GM18520 (cell line): ENCODE results near the gene ABCA2.
A peak's percentile ranks its signal among the peaks of the same experiment; 100 is the strongest.

ENCODE experiments used
- ATAC-seq: cut with Tn5 transposase; IDR thresholded peaks from one replicate; pipeline ENCODE4 v1.9.1; 2021; ENCODE audit not compliant: unreplicated experiment

Gene ABCA2

GRCh38 chr9:137030538-137031527, 2.8 kb upstream of the ABCA2 start:
- no peak for ATAC-seq

- ATAC-seq = no peak
Observed at GRCh38 chr9:137030006-137030405, 2.0 kb upstream of the ABCA2 start.

GRCh38 chr9:137029058-137029936, 1.3 kb upstream of the ABCA2 start:
- no peak for ATAC-seq

DNA sequence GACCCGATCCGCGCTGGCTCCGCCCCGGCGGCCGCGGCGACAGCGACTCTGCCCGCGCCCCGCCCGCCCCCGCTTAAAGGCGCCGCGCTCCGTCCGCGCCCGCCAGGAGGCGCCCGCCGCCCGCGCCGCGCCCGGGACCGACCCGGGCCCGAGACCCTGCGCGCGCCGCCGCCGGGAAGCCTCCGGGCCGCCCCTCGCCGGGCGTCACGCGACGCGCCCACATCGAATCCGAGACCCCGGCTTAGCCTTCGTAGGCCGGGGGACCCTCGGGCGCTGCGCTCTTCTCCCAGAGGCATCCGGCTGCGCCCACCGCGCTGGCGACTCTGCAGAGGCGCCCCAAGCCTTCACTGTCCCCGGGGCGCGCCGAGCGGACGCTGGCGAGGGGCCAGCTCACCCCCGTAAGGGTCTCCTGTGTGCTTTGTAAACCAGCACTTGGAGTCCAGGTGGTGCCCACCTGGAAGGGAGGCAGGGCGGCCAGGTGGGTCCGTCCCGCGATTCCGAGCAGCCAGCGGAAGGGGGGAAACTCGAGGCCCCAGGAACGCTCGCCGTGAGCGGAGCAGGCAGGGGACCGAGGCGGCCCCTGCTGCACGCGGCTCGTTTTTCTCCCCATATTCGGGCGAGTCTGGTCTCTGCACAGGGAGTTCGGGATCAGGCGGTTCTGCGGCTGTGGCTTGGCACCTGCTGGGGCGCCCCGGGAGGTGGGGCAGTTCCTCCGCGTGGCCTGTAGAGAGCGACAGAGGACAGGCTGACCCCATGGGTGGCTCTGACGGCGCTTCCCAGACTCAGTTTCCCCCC, 423 bp upstream of the ABCA2 start:
- ATAC-seq = peak; percentile 35

GRCh38 chr9:137026828-137027227, 1.2 kb downstream of the ABCA2 start:
- ATAC-seq = no peak

GRCh38 chr9:137026384-137026783, 1.7 kb downstream of the ABCA2 start:
- no peak for ATAC-seq

DNA sequence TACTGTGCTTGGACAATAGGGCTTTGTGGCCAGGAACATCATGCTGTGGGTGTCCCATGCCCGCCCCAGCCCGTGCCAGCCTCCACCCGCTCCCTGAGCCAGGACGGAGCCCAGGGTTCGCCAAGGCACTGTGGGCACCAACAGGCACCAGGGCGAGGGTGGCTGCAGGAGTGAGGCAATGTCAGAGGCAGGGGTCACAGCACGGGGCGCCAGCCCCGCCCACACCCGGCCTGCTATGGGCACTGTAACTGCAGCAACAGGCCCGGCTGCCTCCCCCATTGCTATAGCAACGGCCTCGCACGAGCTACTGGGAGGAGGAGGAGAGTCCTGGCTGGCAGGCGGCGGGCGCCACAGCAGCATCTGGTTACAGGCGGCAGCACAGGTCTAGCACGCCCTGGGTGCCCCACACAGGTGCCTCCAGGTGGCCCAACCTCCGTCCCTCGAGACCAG, 2.5 kb downstream of the ABCA2 start:
- no peak for ATAC-seq

- ATAC-seq = no peak
Observed at GRCh38 chr9:137023583-137023991, 4.5 kb downstream of the ABCA2 start.

GRCh38 chr9:137023157-137023556, 4.9 kb downstream of the ABCA2 start:
- ATAC-seq = no peak

DNA sequence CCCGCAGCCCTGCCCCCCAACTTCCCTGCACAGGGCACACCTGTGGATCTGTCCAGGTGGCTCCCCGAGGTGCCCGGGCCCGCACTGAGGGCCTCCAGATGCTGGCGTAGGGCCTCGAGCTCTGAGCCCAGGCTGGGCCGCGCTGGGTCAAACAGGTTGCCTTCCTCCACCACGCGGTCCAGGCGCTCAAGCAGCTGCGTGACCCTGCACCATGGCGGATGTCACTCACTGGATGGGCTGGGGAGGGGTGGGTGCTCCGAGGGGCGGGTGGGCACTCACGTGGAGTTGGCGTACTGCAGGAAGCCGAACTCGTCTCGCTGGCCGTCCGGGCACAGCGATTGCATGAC, 5.4 kb downstream of the ABCA2 start:
- ATAC-seq = no peak

DNA sequence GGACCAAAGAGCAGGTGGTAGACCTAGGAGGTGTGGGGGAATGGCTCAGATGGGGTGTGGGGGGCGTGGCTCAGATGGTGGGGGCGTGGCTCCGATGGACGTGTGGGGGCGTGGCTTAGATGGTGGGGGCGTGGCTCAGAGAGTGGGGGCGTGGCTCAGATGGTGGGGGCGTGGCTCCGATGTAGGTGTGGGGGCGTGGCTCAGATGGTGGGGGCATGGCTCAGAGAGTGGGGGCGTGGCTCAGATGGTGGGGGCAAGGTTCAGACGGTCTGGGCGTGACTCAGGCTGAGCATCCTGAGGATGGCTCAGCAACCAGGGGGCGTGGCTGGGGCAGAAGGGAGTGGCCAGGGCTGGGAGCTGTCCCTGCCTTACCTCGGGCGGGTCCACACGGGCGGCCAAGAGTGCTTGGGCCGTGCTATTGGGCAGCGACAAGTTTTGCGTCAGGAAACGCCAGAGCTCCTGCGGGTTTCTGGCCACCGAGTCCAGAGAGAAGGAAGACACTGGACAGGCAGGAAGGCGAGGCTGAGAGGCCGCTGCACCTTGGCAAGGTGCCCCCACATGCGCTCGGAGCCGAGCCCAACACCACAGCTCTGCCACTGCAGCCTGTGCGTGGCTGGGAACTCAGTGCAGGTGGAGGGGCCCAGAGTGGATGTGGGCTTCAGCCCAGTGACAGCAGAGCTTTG, 5.9 kb downstream of the ABCA2 start:
- no peak for ATAC-seq

DNA sequence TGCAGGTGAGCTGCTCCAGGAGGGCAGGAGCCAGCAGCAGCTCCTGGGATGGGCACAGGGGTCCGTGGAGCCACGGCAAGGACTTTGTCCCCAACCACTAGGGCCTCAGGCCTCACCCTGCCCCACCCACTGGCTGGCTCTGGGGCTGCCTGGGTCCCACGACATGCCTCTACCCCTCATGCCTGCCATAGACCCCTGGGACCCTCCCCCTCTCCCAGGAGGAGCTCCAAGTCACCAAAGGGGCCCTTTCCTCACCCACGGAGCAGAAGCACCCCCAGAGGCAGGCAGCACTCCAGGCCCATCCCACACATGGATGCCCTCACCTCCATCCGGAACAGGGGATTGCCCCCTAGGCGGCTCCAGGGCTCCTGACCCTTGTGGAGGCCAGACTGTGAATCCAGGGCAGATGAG, 6.5 kb downstream of the ABCA2 start:
- no peak for ATAC-seq

- ATAC-seq = no peak
Observed at GRCh38 chr9:137020771-137021567, 7.1 kb downstream of the ABCA2 start.

GRCh38 chr9:137019891-137020683, 8.0 kb downstream of the ABCA2 start:
- no peak for ATAC-seq

DNA sequence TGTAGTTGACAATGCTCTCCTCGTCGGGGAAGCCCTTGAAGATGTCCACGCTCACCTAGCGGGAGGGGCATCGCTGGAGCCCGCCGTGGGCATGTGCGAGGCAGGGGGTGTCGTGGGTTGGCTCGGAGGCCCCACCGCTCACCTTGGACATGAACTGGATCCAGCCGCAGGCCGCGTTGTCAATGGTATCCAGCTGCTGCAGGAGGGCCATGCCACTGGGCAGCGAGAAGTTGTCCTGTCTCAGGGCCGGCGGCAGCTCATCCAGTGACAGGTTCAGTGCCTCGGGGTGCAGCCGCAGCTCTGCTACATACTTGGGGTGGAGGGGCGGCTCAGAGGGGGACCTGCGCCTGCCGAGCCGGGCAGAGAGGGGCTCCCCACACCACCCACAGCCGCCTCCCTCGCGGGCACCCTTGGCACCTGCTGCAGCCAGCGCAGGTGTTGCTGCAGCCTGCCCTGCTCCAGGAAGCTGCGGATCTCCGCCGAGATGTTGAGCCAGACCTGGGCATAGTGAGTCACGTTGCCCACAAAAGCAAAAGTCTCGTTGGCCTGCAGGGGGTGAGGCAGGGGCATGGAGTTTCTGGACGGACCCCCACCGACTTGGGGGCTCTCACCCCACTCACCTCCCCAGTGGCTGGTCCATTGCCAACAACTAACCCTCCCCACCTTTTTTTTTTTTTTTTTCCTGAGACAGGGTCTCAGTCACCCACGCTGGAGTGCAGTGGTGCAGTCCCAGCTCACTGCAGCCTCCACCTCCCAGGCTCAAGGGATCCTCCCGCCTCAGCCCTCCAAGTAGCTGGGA, 9.1 kb downstream of the ABCA2 start:
- no peak for ATAC-seq

DNA sequence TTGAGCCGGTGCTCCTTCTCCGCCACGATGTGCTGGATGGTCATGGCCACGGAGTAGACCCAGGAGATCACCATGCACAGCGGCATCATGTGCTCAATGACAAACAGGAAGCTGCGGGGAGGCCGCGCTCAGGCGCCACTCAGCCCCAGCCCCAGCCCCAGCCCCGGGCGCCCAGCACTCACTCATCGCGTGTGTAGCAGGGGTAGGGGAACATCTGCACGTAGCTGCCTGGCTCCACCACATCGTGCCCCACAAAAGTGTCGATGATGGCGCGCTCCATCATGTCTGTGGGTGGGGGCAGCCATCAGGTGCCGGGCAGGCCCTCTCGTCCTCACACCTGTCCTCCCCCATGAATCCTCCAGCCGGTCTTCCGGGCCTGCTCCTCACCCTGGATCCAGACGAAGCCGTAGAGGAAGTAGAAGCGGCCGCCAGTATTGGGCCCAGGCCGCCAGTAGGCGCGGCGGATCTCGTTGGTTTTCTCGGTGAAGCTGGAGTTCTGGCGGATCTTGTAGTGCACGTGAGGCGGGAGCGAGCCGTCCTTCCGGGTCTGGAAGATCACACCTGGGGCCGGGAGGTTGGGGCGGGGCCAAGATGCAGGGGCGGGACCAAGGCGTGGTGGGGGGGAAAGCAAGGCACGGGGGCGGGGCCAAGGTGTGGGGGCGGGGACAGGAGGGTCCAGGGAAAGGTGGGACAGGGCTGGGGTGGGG, 10.1 kb downstream of the ABCA2 start:
- no peak for ATAC-seq

DNA sequence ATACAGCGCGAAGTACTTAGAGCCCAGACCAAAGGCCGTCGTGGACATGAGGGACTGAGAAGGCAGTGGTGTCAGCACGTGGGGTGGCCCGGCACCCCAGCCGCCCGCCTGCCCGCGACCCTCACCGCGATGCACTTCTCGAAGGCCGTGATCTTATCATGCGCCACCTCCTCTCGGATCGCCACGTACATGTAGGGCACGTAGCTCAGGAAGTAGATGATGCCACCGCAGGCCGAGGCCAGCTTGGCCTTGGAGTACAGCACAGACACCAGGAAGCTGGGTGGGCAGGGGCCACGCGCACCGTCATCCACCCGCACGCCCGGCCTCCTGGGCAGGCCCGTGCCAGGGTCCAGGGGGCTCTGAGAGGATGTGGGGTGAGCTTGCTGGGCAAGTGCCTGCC, 11.0 kb downstream of the ABCA2 start:
- no peak for ATAC-seq
